ENCODE measurements around the gene RBPMS2. TPM values are rescaled to one million over a fixed set of nuclear protein-coding genes. Genes with fewer than 3 reads are reported as not detected.

RBPMS2 gene
- total RNA-seq, 1 donor from 2014 or later = 3.7 TPM

- no peak for DNase-seq (ENCODE audit: extremely low spot score in 2 of 2)
- H3K4me3 ChIP-seq = no peak overlapping the region
- H3K9me3 ChIP-seq = no peaks in the 10 kb centered on the region
- no peaks in the 10 kb centered on the region for H3K27me3 ChIP-seq
- no peak for TF ChIP-seq CTCF (IDR thresholded peaks at IDR 0.05)
- no peak for TF ChIP-seq POLR2AphosphoS5 (IDR thresholded peaks at IDR 0.05; ENCODE audit: insufficient read depth in 1 of 2, low read depth in 1 of 2)
- TF ChIP-seq POLR2A (IDR thresholded peaks at IDR 0.05) = no peak
- no peaks in the 10 kb centered on the region for H3K4me1 ChIP-seq
- intact Hi-C loops (cut with DNase I) = loop anchor here (5.0 kb wide), 1 partner anchor 60 kb away; no protein-coding TSS in a partner anchor
- H3K27ac ChIP-seq = no peak overlapping the region
- no peaks in the 10 kb centered on the region for H3K36me3 ChIP-seq
Observed at GRCh38 chr15:64747578-64747977, 27.8 kb downstream of the RBPMS2 start.

GRCh38 chr15:64746921-64747320 is 28.5 kb downstream of the RBPMS2 start:
- no peak overlapping the region for H3K27ac ChIP-seq
- H3K4me1 ChIP-seq = no peaks in the 10 kb centered on the region

GRCh38 chr15:64746356-64746755 is 29.0 kb downstream of the RBPMS2 start:
- DNase-seq (ENCODE audit: extremely low spot score in 2 of 2) = no peak
- Histone ChIP-seq H3K27me3 (no peaks in the 10 kb centered on the region), H3K9me3 (no peaks in the 10 kb centered on the region), H3K4me1 (no peaks in the 10 kb centered on the region), H3K27ac (no peak overlapping the region), H3K36me3 (no peaks in the 10 kb centered on the region), H3K4me3 (no peak overlapping the region)
- intact Hi-C loops (cut with DNase I) = loop anchor here (5.0 kb wide), 1 partner anchor 61 kb away; no protein-coding TSS in a partner anchor
- TF ChIP-seq POLR2AphosphoS5 (IDR thresholded peaks at IDR 0.05; ENCODE audit: insufficient read depth in 1 of 2, low read depth in 1 of 2) (no peak), POLR2A (IDR thresholded peaks at IDR 0.05) (no peak), CTCF (IDR thresholded peaks at IDR 0.05) (no peak)

More at GRCh38 chr15:64746921-64747320, 28.5 kb downstream of the RBPMS2 start:
- no peaks in the 10 kb centered on the region for H3K36me3 ChIP-seq
- no peak overlapping the region for H3K4me3 ChIP-seq
- no peak for DNase-seq (ENCODE audit: extremely low spot score in 2 of 2)
- H3K9me3 ChIP-seq = no peaks in the 10 kb centered on the region
- TF ChIP-seq CTCF (IDR thresholded peaks at IDR 0.05) (no peak), POLR2A (IDR thresholded peaks at IDR 0.05) (no peak), POLR2AphosphoS5 (IDR thresholded peaks at IDR 0.05; ENCODE audit: insufficient read depth in 1 of 2, low read depth in 1 of 2) (no peak)
- no peaks in the 10 kb centered on the region for H3K27me3 ChIP-seq
- intact Hi-C loops (cut with DNase I) = loop anchor here (5.0 kb wide), 1 partner anchor 60 kb away; no protein-coding TSS in a partner anchor

GRCh38 chr15:64743691-64744090 is 31.7 kb downstream of the RBPMS2 start:
- TF ChIP-seq CTCF (IDR thresholded peaks at IDR 0.05) (no peak), POLR2AphosphoS5 (IDR thresholded peaks at IDR 0.05; ENCODE audit: insufficient read depth in 1 of 2, low read depth in 1 of 2) (no peak), POLR2A (IDR thresholded peaks at IDR 0.05) (no peak)
- Histone ChIP-seq H3K4me3 (no peak overlapping the region), H3K27me3 (no peaks in the 10 kb centered on the region), H3K4me1 (no peaks in the 10 kb centered on the region), H3K36me3 (no peaks in the 10 kb centered on the region), H3K9me3 (no peaks in the 10 kb centered on the region), H3K27ac (no peak overlapping the region)
- intact Hi-C loops (cut with DNase I) = no loop called here
- DNase-seq (ENCODE audit: extremely low spot score in 2 of 2) = no peak

GRCh38 chr15:64742921-64743320 is 32.5 kb downstream of the RBPMS2 start:
- no peak for DNase-seq (ENCODE audit: extremely low spot score in 2 of 2)
- H3K9me3 ChIP-seq = no peaks in the 10 kb centered on the region
- intact Hi-C loops (cut with DNase I) = no loop called here
- no peaks in the 10 kb centered on the region for H3K27me3 ChIP-seq
- H3K27ac ChIP-seq = no peak overlapping the region
- H3K4me3 ChIP-seq = no peak overlapping the region
- no peaks in the 10 kb centered on the region for H3K36me3 ChIP-seq
- no peaks in the 10 kb centered on the region for H3K4me1 ChIP-seq
- TF ChIP-seq CTCF (IDR thresholded peaks at IDR 0.05) (no peak), POLR2AphosphoS5 (IDR thresholded peaks at IDR 0.05; ENCODE audit: insufficient read depth in 1 of 2, low read depth in 1 of 2) (no peak)
